CD4-positive, alpha-beta T cell treated with Interleukin-1 beta for 1 hour (primary cell): ENCODE measurements around the gene TYR.
"Not testable (repeated sequence)": the region's sequence is repeated elsewhere in the genome, so short reads cannot be mapped to it uniquely, and the experiment has no call there.

ENCODE experiments used
- DNase-seq, 2 donors: peaks; one replicate each; pipeline ENCODE4 v3.0.0-alpha.2; 2020 to 2022

Gene TYR

DNA sequence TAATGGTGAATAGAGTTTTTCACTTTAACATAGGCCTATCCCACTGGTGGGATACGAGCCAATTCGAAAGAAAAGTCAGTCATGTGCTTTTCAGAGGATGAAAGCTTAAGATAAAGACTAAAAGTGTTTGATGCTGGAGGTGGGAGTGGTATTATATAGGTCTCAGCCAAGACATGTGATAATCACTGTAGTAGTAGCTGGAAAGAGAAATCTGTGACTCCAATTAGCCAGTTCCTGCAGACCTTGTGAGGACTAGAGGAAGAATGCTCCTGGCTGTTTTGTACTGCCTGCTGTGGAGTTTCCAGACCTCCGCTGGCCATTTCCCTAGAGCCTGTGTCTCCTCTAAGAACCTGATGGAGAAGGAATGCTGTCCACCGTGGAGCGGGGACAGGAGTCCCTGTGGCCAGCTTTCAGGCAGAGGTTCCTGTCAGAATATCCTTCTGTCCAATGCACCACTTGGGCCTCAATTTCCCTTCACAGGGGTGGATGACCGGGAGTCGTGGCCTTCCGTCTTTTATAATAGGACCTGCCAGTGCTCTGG lies at the start of gene TYR:
Gene TYR (plus strand): TSS at position 185 of the 541 bp plus-strand sequence. CDS start 79 bp downstream, at position 264.
- no peak for DNase-seq

DNA sequence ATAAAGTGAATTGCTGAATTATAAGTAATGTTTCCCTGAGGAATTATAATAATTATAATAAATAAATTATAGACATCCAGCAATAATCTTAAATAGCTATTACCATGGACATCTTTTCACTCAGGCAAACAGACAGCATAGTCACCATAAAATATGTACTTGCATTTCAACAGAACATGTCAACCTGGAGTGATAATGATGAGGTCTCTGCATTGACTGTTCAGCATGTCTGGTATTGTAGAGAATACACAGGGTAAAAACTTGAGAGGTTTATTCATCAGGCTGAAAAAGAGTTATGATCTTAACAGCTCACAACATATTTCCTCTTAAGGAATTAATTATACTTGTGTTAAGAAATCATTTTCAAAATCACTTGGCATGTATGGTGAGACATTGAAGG lies 41.1 kb upstream of the TYR start:
- DNase-seq: no peak

DNA sequence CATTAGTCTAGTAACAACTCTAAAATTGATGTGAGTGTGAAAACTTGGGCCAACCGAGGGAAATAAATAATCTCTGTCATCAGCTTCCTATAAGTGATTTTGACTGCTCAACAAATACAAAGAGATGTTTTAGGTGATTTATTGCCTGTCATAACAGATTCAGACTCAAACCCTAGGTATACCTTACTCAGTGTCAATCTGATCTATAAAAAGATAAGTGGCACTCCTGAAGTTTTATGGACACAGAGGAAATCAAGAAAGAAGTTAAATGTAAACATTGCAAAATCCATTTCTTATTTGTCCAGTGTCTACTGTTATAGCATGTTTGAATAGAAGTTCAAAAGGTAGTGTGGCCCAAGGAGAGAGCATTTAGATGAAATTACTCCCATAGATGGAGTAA lies 30.4 kb upstream of the TYR start:
- no peak for DNase-seq

DNA sequence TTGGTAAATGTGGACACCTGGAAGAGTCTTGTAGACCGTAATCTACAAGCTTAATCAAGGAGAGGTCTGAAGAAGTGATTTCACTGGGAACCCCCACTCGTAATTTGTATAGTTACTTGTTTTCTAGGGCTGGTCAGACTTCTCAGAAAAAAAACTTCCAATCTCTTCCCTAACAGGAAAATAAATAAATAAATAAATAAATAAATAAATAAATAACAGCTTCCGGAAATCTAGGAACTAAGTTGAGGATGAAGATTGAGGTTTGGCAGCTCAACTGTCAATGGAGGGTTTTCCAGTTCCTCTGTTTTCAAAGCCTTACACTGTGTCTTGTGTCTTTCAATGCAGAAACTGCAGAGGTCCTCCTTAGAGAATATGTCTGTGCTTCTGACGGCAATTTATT lies 17.7 kb upstream of the TYR start:
- no peak for DNase-seq

DNA sequence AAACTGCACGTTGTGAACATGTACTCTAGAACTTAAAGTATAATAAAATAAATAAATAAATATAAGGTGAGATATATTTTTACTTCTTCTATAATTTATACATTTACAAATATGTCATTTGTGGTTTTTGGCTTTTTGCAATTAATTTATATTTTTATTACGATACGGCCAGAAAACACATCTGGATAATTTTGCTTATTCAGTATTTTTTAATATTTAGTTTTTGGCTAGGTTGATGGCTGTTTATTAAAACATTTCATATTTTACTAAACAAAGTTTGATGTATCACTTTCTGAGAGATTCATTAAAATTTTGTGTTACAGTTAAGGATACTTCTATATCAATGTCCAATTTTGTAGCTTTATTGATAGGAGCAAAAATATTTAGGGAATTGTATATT lies 15.7 kb upstream of the TYR start:
- no peak for DNase-seq

DNA sequence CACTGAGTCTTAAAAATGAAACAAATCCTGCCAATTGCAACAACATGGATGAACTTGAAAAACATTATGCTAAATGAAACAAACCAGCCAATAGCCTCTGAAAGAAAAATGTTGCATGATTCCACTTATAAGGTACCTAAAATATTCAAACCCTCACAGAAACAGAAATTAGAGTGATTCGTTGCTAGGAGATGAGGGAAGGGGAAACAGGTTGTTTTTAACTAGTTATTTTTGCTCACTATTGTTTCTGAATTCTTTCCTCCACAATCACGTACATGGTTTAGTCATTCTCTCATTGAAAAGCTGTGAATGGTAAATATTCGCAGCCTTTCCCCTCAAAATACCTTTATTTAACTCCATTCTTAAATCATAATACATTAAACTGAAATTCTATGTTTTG lies 14.0 kb upstream of the TYR start:
- DNase-seq: no peak

GRCh38 chr11:89168396-89168795 lies 9.3 kb upstream of the TYR start:
- DNase-seq: no peak

DNA sequence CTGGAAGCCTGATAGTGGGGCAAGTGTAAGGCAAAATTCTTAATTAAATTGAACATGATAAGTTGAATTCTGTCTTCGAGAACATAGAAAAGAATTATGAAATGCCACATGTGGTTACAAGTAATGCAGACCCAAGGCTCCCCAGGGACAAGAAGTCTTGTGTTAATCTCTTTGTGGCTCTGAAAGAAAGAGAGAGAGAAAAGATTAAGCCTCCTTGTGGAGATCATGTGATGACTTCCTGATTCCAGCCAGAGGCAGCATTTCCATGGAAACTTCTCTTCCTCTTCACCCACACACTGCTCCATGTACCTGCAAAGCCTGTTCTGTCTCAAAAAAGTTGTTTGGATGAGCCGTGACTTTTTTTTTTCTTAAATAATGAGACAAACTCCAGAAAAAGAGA lies 1.9 kb upstream of the TYR start:
- no peak for DNase-seq

- no peak for DNase-seq
Measured at GRCh38 chr11:89176938-89177337, 737 bp upstream of the TYR start.

DNA sequence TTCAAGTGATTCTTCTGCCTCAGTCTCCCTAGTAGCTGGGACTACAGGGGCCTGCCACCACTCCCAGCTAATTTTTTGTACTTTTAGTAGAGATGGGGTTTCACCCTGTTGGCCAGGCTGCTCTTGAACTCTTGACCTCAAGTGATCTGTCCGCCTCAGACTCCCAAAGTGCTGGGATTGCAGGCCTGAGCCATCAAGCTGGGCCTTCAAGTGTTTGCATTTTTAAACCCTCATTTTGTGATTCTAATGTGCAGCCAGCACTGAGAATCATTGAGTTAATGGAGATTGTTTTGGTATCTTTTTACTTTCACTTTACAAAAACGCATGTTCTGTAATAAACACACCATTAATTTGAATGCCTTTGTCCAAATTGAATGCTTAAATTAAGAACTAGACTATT lies 3.4 kb downstream of the TYR start:
- no peak for DNase-seq

DNA sequence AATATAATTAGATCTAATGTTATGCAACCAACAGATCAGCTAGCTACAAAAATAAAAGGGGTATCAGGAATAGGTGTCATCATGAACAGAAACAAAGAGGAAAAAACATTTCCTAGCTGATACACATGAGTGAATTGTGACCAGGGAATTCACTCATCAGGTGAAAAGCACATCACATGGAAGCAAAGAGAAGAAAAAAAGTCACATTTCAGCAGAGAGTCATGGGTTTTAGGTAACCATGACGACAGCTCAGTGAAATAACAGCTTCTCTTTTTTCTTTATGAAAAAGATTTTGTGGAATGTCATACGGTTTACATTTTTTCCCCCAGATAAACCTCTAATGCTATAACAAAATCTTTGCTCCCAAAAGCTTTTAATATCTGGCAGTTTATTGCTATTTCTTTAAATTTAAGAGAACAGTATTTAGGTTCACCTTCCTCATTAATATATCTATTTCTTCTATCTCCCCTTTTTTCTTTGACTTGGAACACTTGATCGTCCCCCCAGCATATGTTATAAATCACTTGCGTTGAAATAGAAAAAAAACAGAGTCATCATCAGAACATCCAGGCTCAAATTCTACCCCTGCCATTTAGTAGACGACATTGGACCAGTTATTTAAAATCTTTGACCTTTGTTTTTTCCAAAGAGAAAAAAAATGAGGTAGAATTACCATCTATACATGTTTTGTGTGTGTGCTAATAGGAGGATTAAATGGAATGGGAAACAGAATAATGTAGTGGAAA lies 5.3 kb downstream of the TYR start:
- DNase-seq: no peak

- no peak for DNase-seq
Measured at GRCh38 chr11:89184021-89184420, 6.3 kb downstream of the TYR start.

GRCh38 chr11:89189776-89190175 lies 12.1 kb downstream of the TYR start:
- no peak for DNase-seq

DNA sequence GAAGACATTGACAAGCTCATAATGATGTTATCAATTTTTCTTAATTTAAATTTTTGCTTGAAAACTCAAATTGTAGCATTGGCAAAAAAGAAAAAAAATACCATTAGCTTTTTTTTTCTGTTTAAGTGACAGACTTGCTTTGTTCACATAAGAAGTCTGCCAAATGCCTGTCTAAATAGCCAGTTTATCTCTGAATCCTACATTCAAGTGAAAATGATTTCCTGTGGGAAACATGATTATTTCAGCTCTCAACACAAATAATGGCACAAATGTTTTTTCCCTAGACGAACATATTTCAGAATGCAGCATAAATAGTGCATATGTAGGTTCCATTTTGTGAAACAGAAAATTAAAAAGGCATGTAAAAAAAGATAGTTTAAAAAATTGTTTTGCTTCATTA lies 23.5 kb downstream of the TYR start:
- no peak for DNase-seq

- no peak for DNase-seq
Measured at GRCh38 chr11:89203814-89204213, 26.1 kb downstream of the TYR start.

GRCh38 chr11:89205378-89205777 lies 27.7 kb downstream of the TYR start:
- DNase-seq: no peak

DNA sequence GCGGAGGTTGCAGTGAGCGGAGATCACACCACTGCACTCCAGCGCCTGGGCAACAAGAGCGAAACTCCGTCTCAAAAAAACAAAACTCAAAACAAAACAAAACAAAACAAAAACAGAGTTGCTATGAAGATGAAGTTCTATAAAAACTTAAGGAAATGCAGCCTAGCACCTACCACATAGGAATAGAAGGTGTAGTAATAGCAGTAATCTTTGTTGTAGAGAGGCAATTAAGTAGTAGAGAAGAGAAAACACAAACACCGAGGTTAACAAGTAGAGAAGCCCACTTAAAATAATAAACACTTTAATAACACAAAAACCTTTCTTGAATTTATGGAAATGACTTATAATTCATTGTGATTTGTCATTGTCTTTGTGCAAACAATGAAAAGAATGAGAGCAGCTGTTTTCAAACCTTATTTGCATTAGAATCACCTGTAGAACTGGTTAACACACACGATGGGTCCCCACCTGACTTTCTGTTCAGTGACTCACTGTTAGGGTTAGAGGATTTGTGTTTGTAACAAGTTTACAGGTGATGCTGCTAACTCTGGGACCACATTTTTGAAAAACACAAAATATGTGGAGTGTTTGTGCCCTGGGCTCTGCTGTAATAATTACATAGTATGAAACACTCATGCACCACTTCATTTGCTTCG lies 43.1 kb downstream of the TYR start:
- DNase-seq: no peak

DNA sequence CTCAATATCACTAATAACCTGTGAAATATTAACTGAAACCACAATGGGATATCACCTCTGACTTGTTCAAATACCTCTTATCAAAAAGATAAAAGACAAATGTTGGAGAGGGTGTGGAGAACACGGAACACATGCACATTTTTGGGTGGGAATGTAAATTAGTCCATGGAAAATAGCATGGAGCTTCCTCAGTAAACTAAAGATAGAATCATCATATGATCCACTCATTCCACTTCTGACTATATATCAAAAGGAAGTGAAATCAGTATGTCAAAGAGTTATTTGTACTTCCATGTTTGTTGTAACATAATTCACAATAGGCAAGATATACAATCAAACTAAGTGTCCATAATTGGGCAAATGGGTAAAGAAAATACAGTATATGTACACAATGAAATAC lies 57.4 kb downstream of the TYR start:
- DNase-seq: no peak

DNA sequence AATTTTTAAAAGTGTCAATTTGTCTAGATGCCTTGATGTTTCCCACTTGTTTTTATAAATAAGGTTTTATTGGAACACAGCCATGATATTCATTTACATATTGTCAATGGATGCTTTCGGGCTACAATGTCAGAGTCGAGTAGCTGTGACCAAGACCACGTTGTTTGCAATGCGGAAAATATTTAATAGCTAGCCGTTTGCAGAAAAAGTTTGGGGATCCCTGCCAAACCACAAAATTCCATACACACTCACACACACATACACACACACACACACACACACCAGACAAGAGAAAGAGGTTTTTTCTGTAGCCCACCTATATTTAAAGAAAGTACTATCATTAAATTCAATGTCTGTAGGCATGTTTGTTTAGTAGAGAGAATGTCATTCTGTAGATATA lies 58.3 kb downstream of the TYR start:
- DNase-seq: no peak

DNA sequence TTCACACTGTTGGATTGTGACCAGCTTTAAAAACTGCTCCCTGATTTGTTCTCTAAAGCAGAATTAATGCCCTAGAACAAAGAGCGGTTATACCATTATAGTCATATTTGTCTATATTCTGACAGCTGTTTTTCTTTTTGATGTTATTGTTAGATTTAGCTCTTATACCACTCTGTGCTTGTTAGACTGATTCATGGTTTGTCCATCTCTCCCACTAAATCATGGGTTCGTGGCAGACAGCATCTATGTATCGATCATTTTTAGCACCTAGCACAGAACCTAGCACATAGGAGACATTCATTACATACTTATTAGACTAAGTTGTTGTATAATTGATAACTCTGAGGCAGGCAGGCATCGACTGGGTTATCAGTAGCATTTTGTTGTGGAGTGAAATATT lies 69.3 kb downstream of the TYR start:
- DNase-seq: not testable (repeated sequence)

- no peak for DNase-seq
Measured at GRCh38 chr11:89249196-89249595, 71.5 kb downstream of the TYR start.

DNA sequence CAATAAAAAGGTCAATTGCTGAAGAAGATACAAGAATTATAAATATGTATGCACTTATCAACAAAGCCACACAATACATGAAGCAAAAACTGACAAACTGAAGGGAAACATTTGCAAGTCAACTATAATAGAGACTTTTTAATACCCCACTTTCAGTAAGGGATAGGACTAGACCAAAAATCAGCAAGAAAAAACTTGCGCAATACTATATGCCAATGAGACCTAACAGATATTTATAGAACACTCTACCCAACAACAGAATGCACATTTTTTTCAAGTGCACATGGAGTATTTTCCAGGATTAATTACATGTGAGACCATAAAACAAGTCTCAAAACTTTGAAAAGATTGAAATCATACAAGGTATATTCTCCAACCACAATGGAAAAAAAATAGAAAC lies 83.8 kb downstream of the TYR start:
- DNase-seq: not testable (repeated sequence)

DNA sequence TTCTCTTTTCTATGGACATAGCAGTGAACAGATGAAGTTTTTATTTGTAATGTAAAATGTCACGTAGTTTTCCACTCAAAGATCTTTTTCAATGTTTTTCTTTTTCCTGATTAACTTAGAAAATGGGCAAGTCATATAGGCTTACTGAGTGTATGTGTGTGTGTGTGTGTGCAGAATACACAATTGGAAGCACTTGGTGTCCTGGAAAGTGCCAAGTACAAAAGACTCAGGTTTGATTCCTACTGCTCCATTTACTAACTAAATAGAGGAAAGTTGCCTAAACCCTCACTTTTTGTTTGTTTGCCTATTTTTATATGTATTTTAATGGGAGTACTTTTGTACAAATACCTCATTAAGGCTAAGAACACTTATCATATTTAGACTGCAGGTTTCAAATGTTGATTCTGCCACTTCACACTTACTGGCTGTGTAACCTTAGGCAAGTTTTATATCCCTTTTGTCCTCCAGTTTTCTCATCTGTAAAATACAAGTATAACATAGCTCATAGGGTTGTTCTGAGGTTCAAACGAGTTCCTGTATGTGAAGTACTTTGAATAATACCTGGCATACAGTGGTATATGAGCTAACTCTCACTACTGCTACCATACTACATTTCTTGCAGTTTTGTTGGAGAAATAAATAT lies 90.1 kb downstream of the TYR start:
- no peak for DNase-seq

GRCh38 chr11:89272540-89273088 lies 94.9 kb downstream of the TYR start:
- not testable (repeated sequence) for DNase-seq
